Activated CD4-positive, alpha-beta memory T cell treated with anti-CD3 and anti-CD28 coated beads for 36 hours (primary cell): Measurements from ENCODE around the gene AGR3. TPM values are rescaled to one million over a fixed set of nuclear protein-coding genes. Genes with fewer than 3 reads are reported as not detected.

Experiments
- CTCF ChIA-PET: fragments of 350-600 bp; sonication (Branson Sonifier 250); formaldehyde crosslinking; loops from one replicate; lab custom pipeline; 2021; ENCODE audit warnings: antibody characterized with exemption, inconsistent platforms; lab: Charles Lee
- POLR2A ChIA-PET: fragments of 350-600 bp; sonication (Branson Sonifier 250); formaldehyde crosslinking; loops from one replicate; lab custom pipeline; 2021; ENCODE audit warnings: antibody characterized with exemption; lab: Charles Lee
- DNase-seq: peaks from one replicate; pipeline ENCODE4 v3.0.0-alpha.2; 2020
- H3K27ac Mint-ChIP-seq: one replicate; pipeline ENCODE4 v1.8.0; 2021; ENCODE audit warnings: mixed read lengths
- H3K27me3 Mint-ChIP-seq: one replicate; pipeline ENCODE4 v1.8.0; 2021; ENCODE audit warnings: mixed read lengths
- H3K36me3 Mint-ChIP-seq: one replicate; pipeline ENCODE4 v1.8.0; 2021; ENCODE audit warnings: mixed read lengths
- H3K4me1 Mint-ChIP-seq: one replicate; pipeline ENCODE4 v1.8.0; 2021; ENCODE audit warnings: low read depth, mixed read lengths
- H3K4me3 Mint-ChIP-seq: one replicate; pipeline ENCODE4 v1.8.0; 2021; ENCODE audit warnings: mild to moderate bottlenecking, mixed read lengths
- H3K9me3 Mint-ChIP-seq: one replicate; pipeline ENCODE4 v1.8.0; 2021; ENCODE audit warnings: mixed read lengths
- intact Hi-C: fragments of 100-400 bp; cut with micrococcal nuclease; formaldehyde crosslinking; loops from one replicate; pipeline ENCODE4 v1.15.1; 2023
- total RNA-seq, 2 experiments: library from RNA; stranded (reverse); gene quantifications; one replicate each; pipeline ENCODE4 v1.2.3, GENCODE V29; 2021

AGR3 gene
- total RNA-seq, 2 experiments from 2014 or later, result not detected

GRCh38 chr7:16849296-16850148 is 32.3 kb downstream of the AGR3 start:
- Mint-ChIP-seq H3K36me3 (no peaks in the 10 kb centered on the region), H3K9me3 (no peaks in the 10 kb centered on the region), H3K27ac (no peak overlapping the region)

GRCh38 chr7:16847381-16847860 is 34.4 kb downstream of the AGR3 start:
- Mint-ChIP-seq H3K27me3 (peaks cover 38% of the 10 kb centered on the region), H3K4me1 (peaks cover 2% of the 10 kb centered on the region), H3K4me3 (no peak overlapping the region), H3K9me3 (no peaks in the 10 kb centered on the region), H3K36me3 (no peaks in the 10 kb centered on the region), H3K27ac (no peak overlapping the region)
- no peak for DNase-seq
- intact Hi-C loops, result no loop called here
- POLR2A ChIA-PET, result no interaction called here
- CTCF ChIA-PET, result no interaction called here

More at GRCh38 chr7:16849296-16850148, 32.3 kb downstream of the AGR3 start:
- peaks cover 2% of the 10 kb centered on the region for H3K4me1 Mint-ChIP-seq
- DNase-seq, result no peak
- intact Hi-C loops, result no loop called here
- CTCF ChIA-PET, result no interaction called here
- POLR2A ChIA-PET, result interaction anchor here (0.5 kb wide), 1 partner anchor 336 kb away, joined by 5 read pairs; no protein-coding TSS in a partner anchor
- H3K4me3 Mint-ChIP-seq, result no peak overlapping the region
- peaks cover 44% of the 10 kb centered on the region for H3K27me3 Mint-ChIP-seq

- no peaks in the 10 kb centered on the region for H3K36me3 Mint-ChIP-seq
- CTCF ChIA-PET, result interaction anchor here (0.7 kb wide), 1 partner anchor 357 kb away, joined by 3 read pairs; no protein-coding TSS in a partner anchor
- intact Hi-C loops, result no loop called here
- peaks cover 31% of the 10 kb centered on the region for H3K27me3 Mint-ChIP-seq
- POLR2A ChIA-PET, result no interaction called here
- no peak overlapping the region for H3K27ac Mint-ChIP-seq
- H3K4me1 Mint-ChIP-seq, result peaks cover 2% of the 10 kb centered on the region
- no peak overlapping the region for H3K4me3 Mint-ChIP-seq
- H3K9me3 Mint-ChIP-seq, result no peaks in the 10 kb centered on the region
- no peak for DNase-seq
These were observed 35.1 kb downstream of the AGR3 start for GRCh38 chr7:16846601-16847165.

GRCh38 chr7:16845746-16846145 is 36.0 kb downstream of the AGR3 start:
- CTCF ChIA-PET, result no interaction called here
- no peak overlapping the region for H3K4me3 Mint-ChIP-seq
- peaks cover 25% of the 10 kb centered on the region for H3K27me3 Mint-ChIP-seq

GRCh38 chr7:16841681-16842080 is 40.1 kb downstream of the AGR3 start:
- peaks cover 6% of the 10 kb centered on the region for H3K27me3 Mint-ChIP-seq

More at GRCh38 chr7:16845746-16846145, 36.0 kb downstream of the AGR3 start:
- Mint-ChIP-seq H3K4me1 (no peaks in the 10 kb centered on the region), H3K27ac (no peak overlapping the region), H3K36me3 (no peaks in the 10 kb centered on the region), H3K9me3 (no peaks in the 10 kb centered on the region)
- POLR2A ChIA-PET, result no interaction called here
- no peak for DNase-seq
- intact Hi-C loops, result no loop called here

GRCh38 chr7:16840094-16840493 is 41.7 kb downstream of the AGR3 start:
- POLR2A ChIA-PET, result interaction anchor here (0.6 kb wide), 1 partner anchor 190 kb away, joined by 3 read pairs; no protein-coding TSS in a partner anchor
- intact Hi-C loops, result no loop called here
- H3K9me3 Mint-ChIP-seq, result no peaks in the 10 kb centered on the region
- no peaks in the 10 kb centered on the region for H3K27me3 Mint-ChIP-seq
- H3K27ac Mint-ChIP-seq, result no peak overlapping the region
- no peak for DNase-seq
- no peaks in the 10 kb centered on the region for H3K4me1 Mint-ChIP-seq
- no peaks in the 10 kb centered on the region for H3K36me3 Mint-ChIP-seq
- no peak overlapping the region for H3K4me3 Mint-ChIP-seq
- CTCF ChIA-PET, result no interaction called here

More at GRCh38 chr7:16841681-16842080, 40.1 kb downstream of the AGR3 start:
- intact Hi-C loops, result no loop called here
- DNase-seq, result no peak
- H3K36me3 Mint-ChIP-seq, result no peaks in the 10 kb centered on the region
- no peak overlapping the region for H3K4me3 Mint-ChIP-seq
- H3K4me1 Mint-ChIP-seq, result no peaks in the 10 kb centered on the region
- no peak overlapping the region for H3K27ac Mint-ChIP-seq
- ChIA-PET CTCF (interaction anchor here (1.2 kb wide), 1 partner anchor 40 kb away, joined by 5 read pairs; no protein-coding TSS in a partner anchor), POLR2A (no interaction called here)
- H3K9me3 Mint-ChIP-seq, result no peaks in the 10 kb centered on the region

GRCh38 chr7:16839646-16840045 is 42.1 kb downstream of the AGR3 start:
- Mint-ChIP-seq H3K27ac (no peak overlapping the region), H3K4me3 (no peak overlapping the region), H3K9me3 (no peaks in the 10 kb centered on the region), H3K4me1 (no peaks in the 10 kb centered on the region), H3K27me3 (no peaks in the 10 kb centered on the region), H3K36me3 (no peaks in the 10 kb centered on the region)
- no peak for DNase-seq
- intact Hi-C loops, result no loop called here
- ChIA-PET POLR2A (interaction anchor here (0.6 kb wide), 1 partner anchor 189 kb away, joined by 3 read pairs; no protein-coding TSS in a partner anchor), CTCF (no interaction called here)

GRCh38 chr7:16838891-16839290 is 42.9 kb downstream of the AGR3 start:
- Mint-ChIP-seq H3K4me3 (no peak overlapping the region), H3K27ac (no peak overlapping the region), H3K27me3 (no peaks in the 10 kb centered on the region), H3K9me3 (no peaks in the 10 kb centered on the region), H3K36me3 (no peaks in the 10 kb centered on the region), H3K4me1 (no peaks in the 10 kb centered on the region)
- CTCF ChIA-PET, result no interaction called here
- POLR2A ChIA-PET, result no interaction called here
- intact Hi-C loops, result no loop called here
- no peak for DNase-seq

GRCh38 chr7:16838386-16838785 is 43.4 kb downstream of the AGR3 start:
- DNase-seq, result no peak
- POLR2A ChIA-PET, result no interaction called here
- Mint-ChIP-seq H3K9me3 (no peaks in the 10 kb centered on the region), H3K27ac (no peak overlapping the region), H3K36me3 (no peaks in the 10 kb centered on the region), H3K4me3 (no peak overlapping the region), H3K4me1 (no peaks in the 10 kb centered on the region), H3K27me3 (no peaks in the 10 kb centered on the region)
- CTCF ChIA-PET, result no interaction called here
- intact Hi-C loops, result no loop called here

- Mint-ChIP-seq H3K36me3 (no peaks in the 10 kb centered on the region), H3K4me3 (no peak overlapping the region), H3K9me3 (no peaks in the 10 kb centered on the region), H3K4me1 (no peaks in the 10 kb centered on the region), H3K27me3 (no peaks in the 10 kb centered on the region), H3K27ac (no peak overlapping the region)
- ChIA-PET POLR2A (no interaction called here), CTCF (interaction anchor here (1.0 to 1.3 kb wide), 2 partner anchors 35 to 82 kb away, joined by 3 to 6 read pairs; no protein-coding TSS in a partner anchor)
- DNase-seq, result no peak
- intact Hi-C loops, result no loop called here
These were observed 45.3 kb downstream of the AGR3 start for GRCh38 chr7:16836481-16836880.

- no peaks in the 10 kb centered on the region for H3K36me3 Mint-ChIP-seq
- ChIA-PET POLR2A (no interaction called here), CTCF (no interaction called here)
- H3K4me1 Mint-ChIP-seq, result no peaks in the 10 kb centered on the region
- no peak for DNase-seq
- H3K9me3 Mint-ChIP-seq, result peaks cover 4% of the 10 kb centered on the region
- H3K27ac Mint-ChIP-seq, result no peak overlapping the region
- intact Hi-C loops, result no loop called here
- peaks cover 3% of the 10 kb centered on the region for H3K27me3 Mint-ChIP-seq
- H3K4me3 Mint-ChIP-seq, result no peak overlapping the region
These were observed 48.4 kb downstream of the AGR3 start for GRCh38 chr7:16833373-16833772.

- ChIA-PET POLR2A (no interaction called here), CTCF (no interaction called here)
- Mint-ChIP-seq H3K4me1 (no peaks in the 10 kb centered on the region), H3K9me3 (peaks cover 4% of the 10 kb centered on the region), H3K4me3 (no peak overlapping the region), H3K27ac (no peak overlapping the region), H3K36me3 (no peaks in the 10 kb centered on the region), H3K27me3 (peaks cover 23% of the 10 kb centered on the region)
- intact Hi-C loops, result no loop called here
- no peak for DNase-seq
These were observed 55.7 kb downstream of the AGR3 start for GRCh38 chr7:16826060-16826459.
